ENCODE measurements around the gene EXOC1. TPM values are rescaled to one million over a fixed set of nuclear protein-coding genes. Genes with fewer than 3 reads are reported as not detected.

Gene EXOC1
- total RNA-seq, 1 donor from 2014 or later = 31.8 TPM

DNA sequence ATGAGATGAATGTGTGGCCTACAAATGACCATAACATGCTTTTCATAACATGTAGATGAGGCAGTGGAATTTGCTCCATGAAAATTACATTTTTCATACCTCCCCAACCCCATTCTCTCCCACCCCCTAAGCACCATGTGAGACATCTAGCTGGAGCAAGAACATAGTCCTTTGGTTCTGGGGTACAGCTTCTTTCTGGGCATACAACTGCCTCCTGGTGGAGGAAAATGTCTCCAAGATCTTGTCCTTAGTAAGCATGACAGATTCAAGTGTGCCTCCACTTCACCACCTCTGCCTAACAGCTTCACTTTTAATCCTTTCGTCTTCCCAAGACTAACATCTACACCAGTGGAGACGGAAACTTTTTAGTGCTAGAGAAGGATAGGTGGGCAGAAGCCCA, 25.9 kb upstream of the EXOC1 start:
- Mint-ChIP-seq H3K36me3 (ENCODE audit: unreplicated experiment) (no peaks in the 10 kb centered on the region), H3K9me3 (ENCODE audit: unreplicated experiment) (no peaks in the 10 kb centered on the region), H3K27ac (ENCODE audit: unreplicated experiment) (no peak overlapping the region), H3K4me1 (ENCODE audit: unreplicated experiment) (no peaks in the 10 kb centered on the region), H3K27me3 (ENCODE audit: unreplicated experiment) (peaks cover 66% of the 10 kb centered on the region), H3K4me3 (ENCODE audit: unreplicated experiment) (no peak overlapping the region)
- TF ChIP-seq, protein P1, sequence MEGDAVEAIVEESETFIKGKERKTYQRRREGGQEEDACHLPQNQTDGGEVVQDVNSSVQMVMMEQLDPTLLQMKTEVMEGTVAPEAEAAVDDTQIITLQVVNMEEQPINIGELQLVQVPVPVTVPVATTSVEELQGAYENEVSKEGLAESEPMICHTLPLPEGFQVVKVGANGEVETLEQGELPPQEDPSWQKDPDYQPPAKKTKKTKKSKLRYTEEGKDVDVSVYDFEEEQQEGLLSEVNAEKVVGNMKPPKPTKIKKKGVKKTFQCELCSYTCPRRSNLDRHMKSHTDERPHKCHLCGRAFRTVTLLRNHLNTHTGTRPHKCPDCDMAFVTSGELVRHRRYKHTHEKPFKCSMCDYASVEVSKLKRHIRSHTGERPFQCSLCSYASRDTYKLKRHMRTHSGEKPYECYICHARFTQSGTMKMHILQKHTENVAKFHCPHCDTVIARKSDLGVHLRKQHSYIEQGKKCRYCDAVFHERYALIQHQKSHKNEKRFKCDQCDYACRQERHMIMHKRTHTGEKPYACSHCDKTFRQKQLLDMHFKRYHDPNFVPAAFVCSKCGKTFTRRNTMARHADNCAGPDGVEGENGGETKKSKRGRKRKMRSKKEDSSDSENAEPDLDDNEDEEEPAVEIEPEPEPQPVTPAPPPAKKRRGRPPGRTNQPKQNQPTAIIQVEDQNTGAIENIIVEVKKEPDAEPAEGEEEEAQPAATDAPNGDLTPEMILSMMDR (IDR thresholded peaks at IDR 0.05) = no peak
- DNase-seq (ENCODE audit: extremely low spot score, unreplicated experiment) = no peak

- Mint-ChIP-seq H3K36me3 (ENCODE audit: unreplicated experiment) (no peaks in the 10 kb centered on the region), H3K9me3 (ENCODE audit: unreplicated experiment) (no peaks in the 10 kb centered on the region), H3K27me3 (ENCODE audit: unreplicated experiment) (peaks cover 72% of the 10 kb centered on the region), H3K27ac (ENCODE audit: unreplicated experiment) (no peak overlapping the region), H3K4me1 (ENCODE audit: unreplicated experiment) (no peaks in the 10 kb centered on the region), H3K4me3 (ENCODE audit: unreplicated experiment) (no peak overlapping the region)
- no peak for DNase-seq (ENCODE audit: extremely low spot score, unreplicated experiment)
- TF ChIP-seq, protein P1 (IDR thresholded peaks at IDR 0.05) = no peak
Observed at GRCh38 chr4:55830048-55830447, 23.4 kb upstream of the EXOC1 start.

GRCh38 chr4:55830716-55831115, 22.7 kb upstream of the EXOC1 start:
- Mint-ChIP-seq H3K9me3 (ENCODE audit: unreplicated experiment) (no peaks in the 10 kb centered on the region), H3K27me3 (ENCODE audit: unreplicated experiment) (peaks cover 79% of the 10 kb centered on the region), H3K4me1 (ENCODE audit: unreplicated experiment) (no peaks in the 10 kb centered on the region), H3K36me3 (ENCODE audit: unreplicated experiment) (no peaks in the 10 kb centered on the region), H3K4me3 (ENCODE audit: unreplicated experiment) (no peak overlapping the region), H3K27ac (ENCODE audit: unreplicated experiment) (no peak overlapping the region)
- DNase-seq (ENCODE audit: extremely low spot score, unreplicated experiment) = no peak
- TF ChIP-seq, protein P1 (IDR thresholded peaks at IDR 0.05) = no peak

DNA sequence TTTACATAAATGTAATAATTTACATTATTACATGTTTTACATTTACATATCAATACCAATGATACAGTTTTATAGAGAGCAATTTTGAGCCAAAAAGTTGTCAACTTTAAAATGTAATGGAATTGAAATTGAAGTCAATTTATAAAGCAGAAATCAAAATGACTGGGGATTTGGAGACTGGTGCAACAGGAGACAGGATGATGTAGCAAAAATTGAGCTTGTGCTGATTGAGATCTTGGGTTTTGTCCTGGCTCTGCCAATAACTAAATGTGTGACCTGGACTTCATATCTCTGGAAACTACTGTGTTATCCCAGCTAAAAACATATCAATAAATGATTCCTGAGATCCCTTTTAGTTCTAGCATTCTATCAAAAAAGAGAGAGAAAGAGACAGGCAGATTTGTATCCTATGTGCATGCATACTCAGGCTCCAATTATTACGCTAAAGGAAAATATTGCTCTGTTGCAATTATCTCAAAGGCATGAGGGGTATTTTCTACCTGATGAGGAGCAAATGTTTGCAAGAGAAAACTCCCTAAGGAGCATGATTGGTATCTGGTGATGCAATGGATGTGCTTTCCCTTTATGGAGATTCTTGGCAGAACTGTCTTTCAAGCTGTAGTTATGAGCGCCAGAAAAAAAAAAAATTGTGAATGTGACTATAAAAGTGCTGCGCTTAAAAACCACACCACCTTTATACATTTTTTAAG, 19.2 kb upstream of the EXOC1 start:
- no peak for DNase-seq (ENCODE audit: extremely low spot score, unreplicated experiment)
- TF ChIP-seq, protein P1 (IDR thresholded peaks at IDR 0.05) = no peak
- Mint-ChIP-seq H3K4me1 (ENCODE audit: unreplicated experiment) (no peaks in the 10 kb centered on the region), H3K36me3 (ENCODE audit: unreplicated experiment) (no peaks in the 10 kb centered on the region), H3K27ac (ENCODE audit: unreplicated experiment) (no peak overlapping the region), H3K27me3 (ENCODE audit: unreplicated experiment) (peaks cover 63% of the 10 kb centered on the region), H3K4me3 (ENCODE audit: unreplicated experiment) (no peak overlapping the region), H3K9me3 (ENCODE audit: unreplicated experiment) (peaks cover 6% of the 10 kb centered on the region)

GRCh38 chr4:55837903-55838302, 15.5 kb upstream of the EXOC1 start:
- H3K27me3 Mint-ChIP-seq (ENCODE audit: unreplicated experiment) = peaks cover 30% of the 10 kb centered on the region
- no peaks in the 10 kb centered on the region for H3K36me3 Mint-ChIP-seq (ENCODE audit: unreplicated experiment)
- no peak overlapping the region for H3K4me3 Mint-ChIP-seq (ENCODE audit: unreplicated experiment)
- peaks cover 6% of the 10 kb centered on the region for H3K9me3 Mint-ChIP-seq (ENCODE audit: unreplicated experiment)
- peaks cover 10% of the 10 kb centered on the region for H3K4me1 Mint-ChIP-seq (ENCODE audit: unreplicated experiment)
- DNase-seq (ENCODE audit: extremely low spot score, unreplicated experiment) = no peak
- H3K27ac Mint-ChIP-seq (ENCODE audit: unreplicated experiment) = no peak overlapping the region
- TF ChIP-seq, protein P1 (IDR thresholded peaks at IDR 0.05) = no peak

Measured in osteocyte (in vitro differentiated cells).